ENCODE results near the gene SLC45A1. TPM values are rescaled to one million over a fixed set of nuclear protein-coding genes. Genes with fewer than 3 reads are reported as not detected.

SLC45A1 gene
- total and polyA plus RNA-seq, 2 donors (not counting 1 experiment from before 2014, with no cell fraction given), result 0.54 to 0.64 TPM

DNA sequence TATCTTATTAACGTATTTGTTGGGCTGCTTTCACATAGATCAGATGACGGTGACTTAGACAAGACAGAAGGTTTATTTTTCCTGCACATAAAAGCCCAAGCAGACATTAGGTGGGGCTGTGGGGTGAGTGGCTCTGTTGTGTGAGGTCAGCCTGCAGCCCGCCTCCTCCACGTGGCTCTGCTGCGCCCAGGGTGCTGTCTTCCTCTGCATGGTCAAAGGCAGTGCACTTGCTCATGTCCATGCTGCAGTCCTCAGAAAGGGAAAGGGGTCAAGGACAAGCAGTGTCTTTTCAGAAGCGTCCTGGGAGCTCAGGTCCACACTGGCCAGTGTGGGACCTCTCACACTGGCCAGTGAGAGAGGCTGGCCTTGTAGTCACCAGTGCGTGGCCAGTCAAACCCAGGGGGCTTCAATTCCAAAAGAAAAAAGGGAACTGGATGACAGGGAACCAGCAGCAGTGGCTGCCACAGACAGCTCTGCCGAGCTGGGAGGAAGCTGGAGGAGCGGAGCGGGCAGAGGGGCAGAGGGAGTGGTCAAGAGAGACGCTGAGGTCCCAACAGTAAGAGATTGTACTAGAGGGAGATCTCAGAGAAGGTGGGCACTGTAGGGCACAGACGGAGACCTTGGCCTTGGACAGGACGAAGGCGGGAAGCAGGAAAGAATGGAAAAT, 35.9 kb upstream of the SLC45A1 start:
- WGBS (ENCODE audit: insufficient coverage), result 36% methylated on average over 12 of the region's 14 CpGs

More for the DNA sequence above, 35.9 kb upstream of the SLC45A1 start:
- ATAC-seq (ENCODE audit: low read depth), result no peak
- Mint-ChIP-seq H3K4me1 (peaks cover 16% of the 10 kb centered on the region), H3K4me3 (no peak overlapping the region), H3K9me3 (ENCODE audit: insufficient read depth) (no peaks in the 10 kb centered on the region), H3K27ac (no peak overlapping the region), H3K27me3 (peaks cover 35% of the 10 kb centered on the region)
- no peak overlapping the region for H3K4me2 ChIP-seq (replicated peaks; ENCODE audit: low read depth, low read length, poor library complexity, severe bottlenecking)
- ChIA-PET POLR2A (no interaction called here), CTCF (no interaction called here)
- intact Hi-C loops (cut with micrococcal nuclease), result no loop called here
- no peak overlapping the region for H3K4me3 ChIP-seq (ENCODE audit: control extremely low read depth in 1 of 5, extremely low read depth in 1 of 5, insufficient read depth in 1 of 5, low read depth in 2 of 5, low read length in 4 of 5)
- no peaks in the 10 kb centered on the region for H3K79me2 ChIP-seq (ENCODE audit: control insufficient read depth, insufficient read depth, low read length)
- H3K4me1 ChIP-seq (ENCODE audit: control insufficient read depth in 2 of 2, insufficient read depth in 2 of 2, low read length in 2 of 2), result peaks cover 0 to 4% of the 10 kb centered on the region in 2 donors
- no peak for TF ChIP-seq EZH2 (IDR thresholded peaks at IDR 0.05; ENCODE audit: borderline replicate concordance, insufficient read depth, low read depth, low read length, poor library complexity, severe bottlenecking)
- TF ChIP-seq, protein P1, sequence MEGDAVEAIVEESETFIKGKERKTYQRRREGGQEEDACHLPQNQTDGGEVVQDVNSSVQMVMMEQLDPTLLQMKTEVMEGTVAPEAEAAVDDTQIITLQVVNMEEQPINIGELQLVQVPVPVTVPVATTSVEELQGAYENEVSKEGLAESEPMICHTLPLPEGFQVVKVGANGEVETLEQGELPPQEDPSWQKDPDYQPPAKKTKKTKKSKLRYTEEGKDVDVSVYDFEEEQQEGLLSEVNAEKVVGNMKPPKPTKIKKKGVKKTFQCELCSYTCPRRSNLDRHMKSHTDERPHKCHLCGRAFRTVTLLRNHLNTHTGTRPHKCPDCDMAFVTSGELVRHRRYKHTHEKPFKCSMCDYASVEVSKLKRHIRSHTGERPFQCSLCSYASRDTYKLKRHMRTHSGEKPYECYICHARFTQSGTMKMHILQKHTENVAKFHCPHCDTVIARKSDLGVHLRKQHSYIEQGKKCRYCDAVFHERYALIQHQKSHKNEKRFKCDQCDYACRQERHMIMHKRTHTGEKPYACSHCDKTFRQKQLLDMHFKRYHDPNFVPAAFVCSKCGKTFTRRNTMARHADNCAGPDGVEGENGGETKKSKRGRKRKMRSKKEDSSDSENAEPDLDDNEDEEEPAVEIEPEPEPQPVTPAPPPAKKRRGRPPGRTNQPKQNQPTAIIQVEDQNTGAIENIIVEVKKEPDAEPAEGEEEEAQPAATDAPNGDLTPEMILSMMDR (IDR thresholded peaks at IDR 0.05), result no peak
- no peak for DNase-seq
- H3K9ac ChIP-seq (ENCODE audit: low read length), result no peak overlapping the region
- no peak overlapping the region for H2AFZ ChIP-seq (ENCODE audit: insufficient read depth, low read depth, low read length, poor library complexity, severe bottlenecking)
- H3K9me3 ChIP-seq (ENCODE audit: control extremely low read depth in 1 of 3, control insufficient read depth in 2 of 3, insufficient read depth in 1 of 3, low read length in 2 of 3), result no peaks in the 10 kb centered on the region
- no peaks in the 10 kb centered on the region for H3K36me3 ChIP-seq (replicated peaks in 1 of 2; ENCODE audit: control extremely low read depth in 1 of 2, control insufficient read depth in 1 of 2, extremely low read depth in 1 of 2, insufficient read depth in 2 of 2, low read length in 1 of 2)
- no peaks in the 10 kb centered on the region for H4K20me1 ChIP-seq (ENCODE audit: control insufficient read depth, insufficient read depth, low read length, poor library complexity, severe bottlenecking)
- H3K27ac ChIP-seq (ENCODE audit: low read length in 2 of 2), result no peak overlapping the region
- peaks cover 0 to 7% (median 3%) of the 10 kb centered on the region in 4 experiments for H3K27me3 ChIP-seq (replicated peaks in 1 of 4; ENCODE audit: control extremely low read depth in 1 of 4, control insufficient read depth in 3 of 4, insufficient read depth in 4 of 4, low read length in 3 of 4)
